Muscle of arm (tissue), 14 donors: ENCODE measurements around the gene TMTC3. TPM values are rescaled to one million over a fixed set of nuclear protein-coding genes. Genes with fewer than 3 reads are reported as not detected.
A peak's percentile ranks its signal among the peaks of the same experiment; 100 is the strongest.
"Not testable (repeated sequence)": the region's sequence is repeated elsewhere in the genome, so short reads cannot be mapped to it uniquely, and the experiment has no call there.

Experiments
- DNase-seq: peaks from one replicate; pipeline ENCODE4 v3.0.0-alpha.2; 2013
- long read RNA-seq, 11 donors: transcript quantifications; one replicate each; lab custom pipeline, GENCODE V29; 2026
- polyA plus RNA-seq, 12 donors: library from polyadenylated mRNA; unstranded; fragments of 120-200 nt; gene quantifications; one replicate each; pipeline ENCODE4 v1.2.1, GENCODE V29; 2013; ENCODE audit not compliant: insufficient read length in 12 of 12

Gene TMTC3
- 100 to 1,000 TPM in 1 of 12 donors, 10 to 100 TPM in 11; 12.9 to 153 (median 17.6) TPM for polyA plus RNA-seq
- long read RNA-seq, donor 1, full-length matches to known transcripts, result 2 of 2 reads
- long read RNA-seq, donor 1, partial matches to known transcripts, result 0 of 2 reads
- long read RNA-seq, donor 1, other reads (novel, unspliced or antisense), result 0 of 2 reads
- long read RNA-seq, donor 2, full-length matches to known transcripts, result 2 of 9 reads
- long read RNA-seq, donor 2, partial matches to known transcripts, result 7 of 9 reads
- long read RNA-seq, donor 2, other reads (novel, unspliced or antisense), result 0 of 9 reads
- long read RNA-seq, donor 3, result 0 reads
- long read RNA-seq, donor 4, result 0 reads
- long read RNA-seq, donor 5, result 0 reads
- long read RNA-seq, donor 6, result 0 reads
- long read RNA-seq, donor 7, result 0 reads
- long read RNA-seq, donor 8, full-length matches to known transcripts, result 3 of 3 reads
- long read RNA-seq, donor 8, partial matches to known transcripts, result 0 of 3 reads
- long read RNA-seq, donor 8, other reads (novel, unspliced or antisense), result 0 of 3 reads
- long read RNA-seq, donor 9, result 0 reads
- long read RNA-seq, donor 10, result 0 reads
- long read RNA-seq, donor 11, full-length matches to known transcripts, result 2 of 2 reads
- long read RNA-seq, donor 11, partial matches to known transcripts, result 0 of 2 reads
- long read RNA-seq, donor 11, other reads (novel, unspliced or antisense), result 0 of 2 reads

- DNase-seq, result peak; percentile 98
Observed at GRCh38 chr12:88141774-88142609, at the start of gene TMTC3, which contains the start of gene CEP290. TMTC3 (plus strand) TSS chr12:88142307; CDS start chr12:88148316, 6,009 bp downstream. CEP290 (minus strand) TSS chr12:88142088; CDS start chr12:88141307, 781 bp downstream.

DNA sequence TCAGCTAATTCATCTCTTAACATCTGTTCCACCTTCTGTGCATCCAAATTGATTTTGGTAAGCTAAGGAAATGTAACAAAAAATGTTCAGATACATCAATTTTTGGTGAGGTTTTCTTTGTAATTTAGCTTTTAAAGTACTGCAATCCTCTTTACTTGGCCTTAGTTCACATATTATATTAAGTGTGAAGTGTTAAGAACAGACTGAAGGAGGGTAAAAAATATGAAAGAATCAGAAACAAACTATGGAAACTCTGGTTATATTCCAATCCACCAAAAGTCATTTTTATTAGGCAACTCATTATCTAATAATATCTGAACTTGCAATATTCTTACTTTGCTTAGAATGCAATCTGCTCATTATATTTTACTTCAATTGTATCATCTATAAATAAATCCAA lies 49.3 kb upstream of the TMTC3 start:
- no peak for DNase-seq

- DNase-seq, result no peak
Observed at GRCh38 chr12:88093573-88093972, 48.5 kb upstream of the TMTC3 start.

GRCh38 chr12:88108021-88108420 lies 34.1 kb upstream of the TMTC3 start:
- no peak for DNase-seq

DNA sequence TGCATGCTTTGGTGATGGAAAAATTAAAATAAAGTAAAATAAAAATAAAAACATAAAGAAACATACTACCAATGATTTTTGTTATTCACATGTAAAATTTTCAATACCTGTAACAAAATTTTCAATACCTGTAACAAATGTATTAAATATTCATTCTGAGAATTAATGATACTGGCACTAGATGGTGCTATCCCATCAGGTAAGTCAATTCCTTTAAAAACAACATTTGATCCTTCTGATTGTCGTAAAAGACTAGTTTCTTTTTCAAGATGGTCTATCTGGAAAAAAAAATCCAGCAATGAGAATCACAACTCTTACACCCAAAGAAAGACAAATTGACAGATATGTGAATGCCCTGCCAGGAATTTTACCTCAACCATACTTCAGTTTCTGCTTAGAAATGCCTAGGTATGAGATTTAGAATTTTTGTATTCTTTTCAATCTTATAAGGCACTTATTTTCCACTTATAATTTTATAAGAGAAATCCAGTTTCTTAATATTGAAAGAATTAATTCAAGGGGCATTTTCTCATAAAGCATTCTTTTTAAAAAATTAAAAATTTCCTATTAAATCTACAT lies 30.9 kb upstream of the TMTC3 start:
- peak; percentile 16 for DNase-seq

DNA sequence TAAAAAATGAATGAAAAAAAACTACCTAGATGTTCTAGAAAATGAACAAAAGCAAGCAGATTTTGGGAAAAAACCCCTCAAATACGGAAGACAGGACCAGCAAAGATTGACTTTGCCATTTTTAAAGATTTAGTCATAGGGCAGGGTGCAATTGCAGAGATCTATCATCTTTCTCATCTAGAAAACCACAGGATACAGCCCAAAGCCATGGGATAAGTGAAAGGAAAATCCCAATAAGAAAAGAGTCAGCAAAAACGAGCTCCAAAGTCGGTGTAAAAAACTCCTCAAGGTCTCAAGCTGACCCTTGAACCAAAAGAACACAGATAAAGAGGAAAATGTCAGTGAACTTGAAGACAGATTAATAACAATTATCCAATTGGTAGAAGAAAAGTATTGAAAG lies 28.2 kb upstream of the TMTC3 start:
- DNase-seq, result no peak

DNA sequence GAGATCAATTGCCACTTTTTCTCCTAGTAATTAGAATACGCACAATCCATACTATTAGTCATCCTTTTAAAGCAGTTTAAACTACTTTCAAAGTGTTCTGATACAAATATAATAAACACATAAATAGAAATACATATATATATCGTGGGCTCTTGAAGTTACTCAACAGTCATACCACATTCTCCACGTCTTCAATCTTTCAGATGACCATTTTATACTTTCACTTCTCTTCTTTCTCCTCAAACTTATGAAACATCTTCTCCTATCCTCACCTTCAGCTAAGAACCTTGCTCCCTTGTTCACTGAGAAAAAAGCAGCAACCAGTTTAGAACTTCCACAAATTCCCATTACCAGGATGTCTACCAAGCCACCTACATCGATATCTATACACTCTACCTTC lies 19.4 kb upstream of the TMTC3 start:
- DNase-seq, result no peak

- no peak for DNase-seq
Observed at GRCh38 chr12:88127099-88127498, 15.0 kb upstream of the TMTC3 start.

- DNase-seq, result no peak
Observed at GRCh38 chr12:88127855-88128254, 14.3 kb upstream of the TMTC3 start.

GRCh38 chr12:88132392-88132791 lies 9.7 kb upstream of the TMTC3 start:
- no peak for DNase-seq

DNA sequence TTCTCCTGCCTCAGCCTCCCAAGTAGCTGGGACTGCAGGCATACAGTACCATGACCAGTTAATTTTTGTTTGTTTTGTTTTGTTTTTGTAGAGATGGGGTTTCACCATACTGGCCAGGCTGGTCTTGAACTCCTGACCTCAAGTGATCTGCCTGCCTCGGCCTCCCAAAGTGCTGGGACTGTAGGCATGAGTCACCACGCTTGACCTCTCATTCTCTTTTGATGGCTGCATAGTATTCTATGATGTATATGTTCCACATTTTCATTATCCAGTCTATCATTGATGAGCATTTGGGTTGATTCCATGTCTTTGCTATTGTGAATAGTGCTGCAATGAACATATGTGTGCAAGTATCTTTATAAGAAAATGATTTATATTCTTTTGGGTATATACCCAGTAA lies 8.9 kb upstream of the TMTC3 start:
- not testable (repeated sequence) for DNase-seq

GRCh38 chr12:88139711-88140110 lies 2.4 kb upstream of the TMTC3 start:
- DNase-seq, result not testable (repeated sequence)

DNA sequence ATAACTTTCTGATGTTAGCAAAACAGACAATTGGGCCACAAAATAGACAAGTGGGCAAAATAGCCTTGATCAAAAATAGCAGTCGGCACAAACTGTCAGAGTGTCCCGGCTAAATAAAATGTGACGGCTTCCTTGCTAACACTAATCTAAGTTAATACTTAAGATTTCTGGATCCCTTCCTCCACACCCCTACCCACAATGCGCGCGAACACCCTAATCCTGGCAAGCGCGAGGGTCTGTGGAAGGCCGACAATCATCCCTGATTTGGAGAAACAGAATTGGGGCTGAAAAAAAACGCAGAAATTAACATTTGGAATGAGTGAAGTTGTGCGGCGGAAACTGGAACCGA lies 708 bp upstream of the TMTC3 start:
- no peak for DNase-seq

GRCh38 chr12:88142610-88142991 lies 494 bp downstream of the TMTC3 start:
- no peak for DNase-seq

DNA sequence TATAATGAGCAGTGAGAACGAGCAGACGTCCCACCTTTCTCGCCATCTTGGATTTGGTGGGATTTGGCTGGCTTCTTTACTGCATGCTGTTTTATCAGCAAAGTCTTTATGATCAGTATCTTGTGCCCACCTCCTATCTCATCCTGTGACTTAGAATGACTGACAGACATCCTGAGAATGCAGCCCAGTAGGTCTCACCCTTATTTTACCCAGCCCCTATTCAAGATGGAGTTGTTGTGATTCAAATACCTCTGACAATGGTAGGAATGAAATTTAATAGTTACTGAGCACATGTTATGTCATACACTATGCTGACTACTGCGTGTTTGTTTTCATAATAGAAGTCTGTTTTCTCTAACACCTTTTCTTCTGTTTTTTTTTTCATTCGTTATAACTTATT lies 1.9 kb downstream of the TMTC3 start:
- DNase-seq, result no peak

DNA sequence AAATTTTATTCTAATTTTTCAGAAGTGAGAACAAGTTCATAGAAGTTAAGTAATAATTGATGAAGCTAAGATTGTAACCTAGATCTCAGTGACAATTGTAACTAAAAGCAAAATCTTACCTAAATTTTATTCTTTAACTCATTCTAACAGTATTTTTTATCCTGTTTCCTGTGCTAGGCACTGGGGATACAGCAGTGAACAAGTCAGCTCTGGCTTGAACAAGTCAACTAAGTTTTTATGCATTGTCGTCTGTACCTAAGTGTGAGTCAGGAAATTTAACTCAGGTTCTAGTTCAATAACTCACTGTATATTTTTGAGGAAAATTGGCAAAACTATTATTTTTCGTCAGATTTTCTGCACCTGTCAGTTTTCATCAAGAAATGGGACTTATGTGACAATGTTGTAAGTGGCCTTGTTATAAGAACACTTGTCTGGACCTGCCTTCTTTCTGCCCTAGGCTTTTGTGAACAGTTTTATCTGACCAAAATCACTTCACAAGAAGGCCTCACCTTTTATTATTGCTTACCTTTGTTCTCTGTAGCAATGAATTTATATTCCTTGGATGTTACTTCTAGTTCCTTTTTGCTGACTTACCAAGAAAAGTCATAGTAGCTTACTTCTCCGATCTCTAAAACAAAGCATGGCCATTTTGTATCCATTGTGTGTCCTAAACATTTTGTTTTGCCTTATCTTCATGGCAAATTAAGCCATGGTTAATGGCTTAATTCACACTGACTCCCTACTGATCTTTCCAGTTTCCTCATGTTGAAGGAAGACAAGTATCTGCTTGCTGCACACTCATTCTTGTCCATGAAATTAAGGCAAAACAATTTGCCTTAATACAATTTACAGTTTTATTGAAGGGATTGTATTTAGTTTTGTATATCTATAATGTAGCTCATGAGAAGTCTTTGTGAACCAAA lies 2.7 kb downstream of the TMTC3 start:
- no peak for DNase-seq

GRCh38 chr12:88145567-88146505 lies 3.7 kb downstream of the TMTC3 start:
- no peak for DNase-seq

DNA sequence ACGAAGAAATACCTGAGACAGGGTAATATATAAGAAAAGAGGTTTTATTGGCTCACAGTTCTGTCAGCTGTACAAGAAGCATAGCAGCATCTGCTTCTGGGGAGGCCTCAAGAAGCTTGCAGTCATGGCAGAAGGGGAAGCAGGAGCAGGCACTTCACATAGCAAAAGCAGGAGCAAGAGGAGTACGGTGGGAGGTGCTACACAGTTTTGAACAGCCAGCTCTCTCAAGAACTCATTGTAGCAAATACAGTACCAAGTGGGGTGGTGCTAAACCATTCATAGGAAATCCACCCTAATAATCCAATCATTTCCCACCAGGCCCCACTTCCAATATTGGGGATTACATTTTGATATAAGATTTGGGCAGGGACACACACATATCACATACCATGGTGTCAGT lies 8.0 kb downstream of the TMTC3 start:
- no peak for DNase-seq

- peak; percentile 16 for DNase-seq
Observed at GRCh38 chr12:88153959-88154358, 11.9 kb downstream of the TMTC3 start.
